WI38 (cell line): ENCODE results near the gene THRB.

Experiments used
- H3K4me3 ChIP-seq: 2 replicates; pipeline ENCODE4 v1.5.1; 2011; ENCODE audit warnings: low read depth, mild to moderate bottlenecking, control low read depth, low read length
- TF ChIP-seq, protein P1 (sequence below): IDR thresholded peaks from 2 replicates; pipeline ENCODE4 v1.5.1; 2012; ENCODE audit warnings: low read depth, mild to moderate bottlenecking, control low read depth, low read length

The THRB gene

DNA sequence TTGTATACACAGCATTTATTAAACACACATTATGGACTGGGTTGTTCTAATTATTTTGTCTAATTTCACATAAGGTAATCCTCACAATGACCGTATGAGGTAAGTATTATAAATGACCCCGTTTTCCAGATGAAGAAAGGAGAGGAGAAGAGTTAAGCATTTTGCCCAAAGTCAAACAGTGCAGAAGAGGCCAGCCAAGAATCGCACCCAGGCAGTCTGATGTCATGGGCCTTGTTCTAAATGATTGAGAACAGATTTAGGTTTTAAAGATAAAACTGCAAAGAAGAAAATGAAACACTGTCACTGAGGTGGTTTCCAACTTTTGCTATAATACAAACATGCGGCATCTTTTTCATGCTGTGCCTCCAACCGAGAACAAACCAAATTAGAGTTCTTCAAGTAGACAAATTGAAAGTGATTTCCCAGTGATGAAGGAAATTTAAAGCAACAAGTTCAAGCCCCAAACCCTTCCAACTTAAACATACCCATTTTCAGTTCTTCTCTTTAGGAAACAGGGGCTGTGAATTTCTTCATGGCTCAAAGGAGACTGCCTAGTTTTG, 155.3 kb downstream of the THRB start:
- TF ChIP-seq, protein P1, sequence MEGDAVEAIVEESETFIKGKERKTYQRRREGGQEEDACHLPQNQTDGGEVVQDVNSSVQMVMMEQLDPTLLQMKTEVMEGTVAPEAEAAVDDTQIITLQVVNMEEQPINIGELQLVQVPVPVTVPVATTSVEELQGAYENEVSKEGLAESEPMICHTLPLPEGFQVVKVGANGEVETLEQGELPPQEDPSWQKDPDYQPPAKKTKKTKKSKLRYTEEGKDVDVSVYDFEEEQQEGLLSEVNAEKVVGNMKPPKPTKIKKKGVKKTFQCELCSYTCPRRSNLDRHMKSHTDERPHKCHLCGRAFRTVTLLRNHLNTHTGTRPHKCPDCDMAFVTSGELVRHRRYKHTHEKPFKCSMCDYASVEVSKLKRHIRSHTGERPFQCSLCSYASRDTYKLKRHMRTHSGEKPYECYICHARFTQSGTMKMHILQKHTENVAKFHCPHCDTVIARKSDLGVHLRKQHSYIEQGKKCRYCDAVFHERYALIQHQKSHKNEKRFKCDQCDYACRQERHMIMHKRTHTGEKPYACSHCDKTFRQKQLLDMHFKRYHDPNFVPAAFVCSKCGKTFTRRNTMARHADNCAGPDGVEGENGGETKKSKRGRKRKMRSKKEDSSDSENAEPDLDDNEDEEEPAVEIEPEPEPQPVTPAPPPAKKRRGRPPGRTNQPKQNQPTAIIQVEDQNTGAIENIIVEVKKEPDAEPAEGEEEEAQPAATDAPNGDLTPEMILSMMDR = no peak
- no peak overlapping the region for H3K4me3 ChIP-seq

DNA sequence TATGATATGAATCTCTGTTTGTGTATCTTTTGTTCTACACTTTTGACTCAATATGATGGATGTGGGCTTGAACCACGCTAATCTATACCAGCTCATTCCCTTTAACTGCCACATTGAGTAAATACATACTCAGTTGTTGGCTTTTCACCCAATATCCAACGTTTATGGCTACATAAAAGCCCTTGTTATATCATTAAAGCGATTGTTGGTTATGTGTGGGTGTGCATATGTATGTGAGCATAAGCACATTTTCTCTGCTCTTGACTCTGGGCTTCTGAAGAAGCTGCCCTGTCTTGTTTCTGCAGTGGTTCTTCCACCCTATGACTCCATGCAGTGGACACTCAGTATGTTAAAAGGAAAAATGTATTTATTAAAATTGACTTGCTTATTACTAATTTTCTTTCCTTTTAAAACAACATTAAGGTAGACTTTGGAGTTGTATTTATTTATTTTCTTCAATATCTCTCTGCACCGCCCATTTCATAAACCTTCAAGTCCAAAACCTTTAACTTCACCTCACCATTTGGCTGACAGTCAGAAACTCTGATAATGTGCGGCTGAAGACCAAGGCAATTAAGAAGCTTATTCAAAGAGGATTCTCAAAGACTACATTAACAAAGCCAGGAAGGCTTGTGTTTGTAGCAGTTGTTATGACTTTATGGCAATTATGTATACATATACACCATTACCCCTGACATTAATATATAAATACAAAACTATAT, 156.1 kb downstream of the THRB start:
- no peak overlapping the region for H3K4me3 ChIP-seq
- TF ChIP-seq, protein P1 = no peak

DNA sequence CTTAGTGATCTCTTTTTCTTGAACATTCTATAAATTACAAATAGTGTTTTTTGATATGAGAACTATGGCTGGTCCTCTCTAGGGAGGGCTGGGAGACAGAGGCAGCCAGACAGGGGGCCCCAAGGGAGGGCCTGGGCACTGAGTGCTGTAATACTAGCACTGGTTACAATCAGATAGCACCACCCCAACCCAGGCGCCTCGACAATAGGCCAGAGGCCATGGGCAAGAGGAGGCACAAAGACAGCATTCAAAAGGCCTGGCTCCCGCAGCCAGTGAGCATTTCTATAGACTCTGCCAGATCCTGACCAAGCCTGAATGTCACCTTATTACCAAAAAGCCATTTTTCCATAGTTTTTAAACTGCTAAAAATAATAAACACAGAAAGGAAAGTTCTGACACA, 158.5 kb downstream of the THRB start:
- TF ChIP-seq, protein P1 = no peak
- no peak overlapping the region for H3K4me3 ChIP-seq

- no peak overlapping the region for H3K4me3 ChIP-seq
- TF ChIP-seq, protein P1 = no peak
Observed at GRCh38 chr3:24332092-24332491, 162.6 kb downstream of the THRB start.

DNA sequence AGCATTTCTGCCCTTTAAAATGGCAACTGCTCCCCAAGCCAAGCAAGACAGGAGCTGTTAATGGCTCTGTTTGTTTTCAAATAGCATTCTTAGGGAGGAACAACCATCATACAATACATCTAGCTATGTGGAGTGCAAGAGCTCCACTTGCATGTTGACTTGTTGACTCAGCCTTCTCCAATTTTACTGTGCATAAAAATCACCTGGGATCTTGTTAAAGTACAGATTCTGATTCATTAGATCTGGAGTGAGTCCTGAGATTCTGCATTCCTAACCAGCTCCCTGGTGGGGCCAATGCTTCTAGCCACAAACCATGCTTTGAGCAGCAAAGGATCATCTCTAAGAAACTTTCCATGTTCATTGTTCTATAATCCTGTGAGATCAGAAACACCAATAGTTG, 171.4 kb downstream of the THRB start:
- no peak overlapping the region for H3K4me3 ChIP-seq
- TF ChIP-seq, protein P1 = no peak

DNA sequence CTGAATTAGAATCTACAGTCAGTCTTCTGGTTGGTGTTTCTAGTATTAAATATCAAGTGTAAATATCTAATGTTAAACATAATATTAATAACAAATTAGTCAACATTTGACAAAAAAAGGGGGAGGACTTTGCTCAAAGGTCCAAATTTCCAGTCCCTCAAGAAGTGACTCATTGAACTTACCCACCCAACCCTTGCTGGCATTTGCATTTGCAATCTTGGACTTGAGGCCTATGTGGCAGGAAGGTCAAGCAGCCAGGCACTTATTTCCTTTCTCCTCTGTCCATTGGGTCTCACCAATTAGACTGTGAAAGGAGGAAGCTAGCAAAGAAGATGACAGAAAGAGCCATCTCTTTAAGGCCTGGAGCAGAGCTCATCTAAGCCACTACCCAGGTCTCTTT, 174.0 kb downstream of the THRB start:
- TF ChIP-seq, protein P1 = no peak
- no peak overlapping the region for H3K4me3 ChIP-seq

DNA sequence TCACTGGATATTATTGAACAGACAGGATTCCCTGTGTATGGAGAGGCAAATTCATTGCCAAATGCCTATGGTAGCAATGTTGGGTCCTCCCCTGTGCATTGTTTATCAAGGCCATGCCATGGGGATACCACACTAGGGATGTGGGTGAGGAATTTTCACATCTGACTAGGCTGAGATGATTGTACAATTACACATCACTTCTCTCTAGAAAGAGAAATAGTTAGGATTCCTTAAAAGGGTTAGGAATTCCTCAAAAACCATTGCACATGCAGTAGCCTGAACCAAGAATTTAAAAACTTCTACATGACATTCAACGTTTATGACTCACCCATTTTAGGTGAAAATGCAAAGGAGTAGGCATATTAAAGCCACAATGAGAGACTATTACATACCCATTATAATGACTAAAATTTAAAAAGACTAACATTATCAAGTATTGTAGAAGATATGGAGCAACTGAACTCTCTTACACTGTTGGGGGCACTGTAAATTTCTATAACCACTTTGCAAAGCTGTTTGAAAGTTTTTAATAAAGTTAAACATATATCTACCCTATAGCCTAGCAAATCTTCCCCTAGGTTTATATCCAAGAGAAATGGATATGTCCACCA, 175.9 kb downstream of the THRB start:
- H3K4me3 ChIP-seq = no peak overlapping the region
- TF ChIP-seq, protein P1 = no peak
